HUES6 (cell line): ENCODE data around the gene CACNA2D3.

Experiments used
- H3K27ac ChIP-seq: 2 replicates; pipeline ENCODE4 v1.7.0; 2013; ENCODE audit warnings: low read depth, mild to moderate bottlenecking, low read length, inconsistent platforms
- H3K27me3 ChIP-seq: 2 replicates; pipeline ENCODE4 v1.6.1; 2013; ENCODE audit warnings: low read length; ENCODE audit not compliant: control insufficient read depth, insufficient read depth
- H3K36me3 ChIP-seq: 2 replicates; pipeline ENCODE4 v1.6.1; 2013; ENCODE audit warnings: low read length; ENCODE audit not compliant: control insufficient read depth, insufficient read depth
- H3K4me1 ChIP-seq: 2 replicates; pipeline ENCODE4 v1.6.1; 2013; ENCODE audit warnings: low read length; ENCODE audit not compliant: control insufficient read depth, insufficient read depth
- H3K4me3 ChIP-seq: 2 replicates; pipeline ENCODE4 v1.5.1; 2013; ENCODE audit warnings: low read depth, low read length
- H3K9ac ChIP-seq: one replicate; pipeline ENCODE4 v1.6.1; 2013; ENCODE audit warnings: mild to moderate bottlenecking, low read length
- H3K9me3 ChIP-seq: 2 replicates; pipeline ENCODE4 v1.6.1; 2013; ENCODE audit warnings: low read depth, low read length; ENCODE audit not compliant: control insufficient read depth, insufficient read depth

Gene CACNA2D3

DNA sequence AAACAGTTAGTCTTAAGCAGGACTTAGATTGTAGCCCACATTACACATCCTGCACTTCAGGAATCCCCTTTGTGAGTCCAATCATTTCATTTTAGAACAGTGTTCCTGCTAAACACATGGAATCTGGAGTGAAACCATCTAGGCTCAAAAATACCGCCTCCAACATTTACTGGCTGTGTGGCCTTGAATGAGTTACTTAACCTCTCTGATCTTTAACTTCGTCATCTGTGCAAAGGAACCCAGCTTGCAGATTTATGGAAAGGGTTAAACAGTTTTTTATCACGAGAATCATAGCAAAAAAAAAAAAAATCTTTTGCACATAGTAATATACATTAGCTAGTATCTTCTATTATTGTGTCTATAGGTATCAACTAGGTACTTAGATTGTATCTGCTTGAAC lies 813.5 kb downstream of the CACNA2D3 start:
- Histone ChIP-seq H3K4me1 (peaks cover 21% of the 10 kb centered on the region), H3K27me3 (no peaks in the 10 kb centered on the region), H3K9ac (no peak overlapping the region), H3K36me3 (no peaks in the 10 kb centered on the region), H3K4me3 (no peak overlapping the region), H3K9me3 (no peaks in the 10 kb centered on the region), H3K27ac (no peak overlapping the region)

DNA sequence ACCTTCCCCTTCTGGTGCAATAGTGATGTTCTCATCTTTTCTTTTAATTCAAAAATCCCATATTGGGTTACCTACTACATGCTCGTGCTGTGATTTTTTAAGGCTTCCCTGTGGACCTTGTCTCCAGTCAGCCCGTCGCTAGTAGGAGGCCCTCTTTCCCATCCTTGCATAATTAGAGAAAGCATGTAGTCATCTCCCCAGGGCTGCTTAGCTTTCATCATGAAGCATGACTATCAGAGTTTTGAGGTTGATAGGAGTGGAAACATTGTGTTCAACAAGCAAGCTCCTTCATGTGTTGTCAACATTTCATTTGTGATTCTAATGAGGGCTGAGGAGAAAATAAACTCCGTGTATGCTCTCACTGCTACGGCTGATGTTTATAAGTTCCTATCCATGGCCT lies 814.2 kb downstream of the CACNA2D3 start:
- Histone ChIP-seq H3K9me3 (no peaks in the 10 kb centered on the region), H3K4me1 (peaks cover 16% of the 10 kb centered on the region), H3K27me3 (no peaks in the 10 kb centered on the region), H3K4me3 (no peak overlapping the region), H3K36me3 (no peaks in the 10 kb centered on the region), H3K27ac (no peak overlapping the region), H3K9ac (no peak overlapping the region)

DNA sequence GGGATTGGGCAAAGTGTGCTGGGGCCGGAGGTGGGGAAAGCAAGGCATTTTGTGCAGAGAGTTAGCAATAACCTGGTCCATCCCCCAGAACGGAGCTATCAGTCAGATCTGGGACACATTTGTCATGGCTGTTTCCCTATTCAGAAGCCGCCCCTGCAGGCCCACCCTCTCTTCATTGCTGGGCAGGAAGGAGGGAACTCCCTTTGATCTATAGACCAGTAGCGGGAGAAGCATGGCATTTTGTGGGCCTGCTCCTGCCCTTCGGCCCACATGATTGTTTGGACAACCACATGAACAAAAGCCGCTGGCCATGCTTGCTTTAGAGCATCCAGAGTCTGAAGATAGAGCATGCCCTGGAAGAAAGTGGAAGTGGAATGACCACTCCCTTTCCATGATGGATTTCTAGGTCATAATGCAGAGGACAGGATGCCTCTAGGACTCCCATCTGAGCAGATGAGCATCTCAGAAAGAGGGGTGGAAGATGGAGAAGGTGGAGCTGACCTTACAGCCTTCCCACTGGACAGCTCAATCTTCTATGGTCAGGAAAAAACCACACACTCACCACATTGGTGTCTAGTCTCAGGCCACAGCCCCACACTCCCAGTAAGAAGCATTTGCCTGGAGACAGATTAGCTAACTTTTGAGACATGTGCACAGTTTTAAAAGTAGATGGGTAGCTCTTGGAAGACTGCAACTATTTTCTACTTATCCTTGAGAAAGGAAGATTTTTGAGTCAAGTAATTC lies 817.4 kb downstream of the CACNA2D3 start:
- Histone ChIP-seq H3K36me3 (no peaks in the 10 kb centered on the region), H3K27ac (no peak overlapping the region), H3K4me3 (no peak overlapping the region), H3K4me1 (peaks cover 21% of the 10 kb centered on the region), H3K9me3 (no peaks in the 10 kb centered on the region), H3K9ac (no peak overlapping the region), H3K27me3 (no peaks in the 10 kb centered on the region)

DNA sequence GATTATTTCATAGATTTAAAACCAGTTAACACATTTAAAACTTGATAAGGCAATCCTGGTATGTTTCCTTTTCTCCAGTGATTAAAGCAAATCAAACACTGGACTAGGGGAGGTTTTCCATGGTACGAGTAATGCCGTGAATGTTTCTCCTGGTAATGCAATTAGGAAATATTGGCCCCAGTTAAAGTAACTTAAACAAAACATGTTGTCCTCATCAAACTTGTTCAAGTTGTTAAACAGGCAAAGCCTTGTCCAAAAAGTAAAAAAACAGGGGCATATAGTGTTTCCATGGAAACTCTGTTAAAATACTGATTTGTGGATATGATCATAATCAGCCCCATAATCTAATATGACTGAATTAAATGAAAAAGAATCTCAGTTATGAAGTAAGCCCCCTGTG lies 818.6 kb downstream of the CACNA2D3 start:
- no peaks in the 10 kb centered on the region for H3K9me3 ChIP-seq
- no peaks in the 10 kb centered on the region for H3K27me3 ChIP-seq
- H3K4me1 ChIP-seq, result peaks cover 21% of the 10 kb centered on the region
- no peak overlapping the region for H3K4me3 ChIP-seq
- H3K27ac ChIP-seq, result no peak overlapping the region
- no peak overlapping the region for H3K9ac ChIP-seq
- H3K36me3 ChIP-seq, result no peaks in the 10 kb centered on the region

DNA sequence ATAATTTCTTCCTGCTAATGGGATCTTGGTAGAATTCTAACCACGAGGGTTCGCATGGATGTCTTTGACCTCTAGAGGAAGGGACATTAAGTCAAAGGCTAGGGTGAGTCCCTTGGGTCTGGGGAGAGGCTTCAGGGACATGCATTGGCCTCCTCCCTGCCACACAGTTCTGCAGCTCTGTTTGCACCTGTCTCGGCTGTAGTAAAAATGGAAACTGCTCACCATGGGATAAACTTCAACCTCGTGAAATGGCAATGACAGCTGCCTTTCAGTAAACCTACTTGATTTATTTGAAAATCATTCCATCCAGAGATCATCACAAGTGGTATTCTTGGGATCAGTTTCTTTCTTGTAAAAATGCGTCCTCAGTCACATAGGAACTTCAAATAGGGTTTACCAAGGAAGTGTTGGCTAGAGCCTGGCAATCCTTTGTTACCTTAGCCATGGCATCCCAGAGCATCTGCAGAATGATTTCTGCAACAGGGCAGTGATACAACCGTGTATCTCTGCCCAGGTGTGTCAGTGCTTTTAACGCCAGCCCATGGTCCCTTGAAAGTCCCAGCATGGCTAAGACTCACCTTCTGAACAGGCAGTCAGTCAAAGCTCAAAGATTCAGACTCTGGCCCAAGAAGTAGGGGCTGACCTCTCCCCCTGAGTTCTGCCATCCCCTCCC lies 819.5 kb downstream of the CACNA2D3 start:
- H3K4me3 ChIP-seq, result no peak overlapping the region
- no peak overlapping the region for H3K27ac ChIP-seq
- peaks cover 13% of the 10 kb centered on the region for H3K4me1 ChIP-seq
- no peaks in the 10 kb centered on the region for H3K9me3 ChIP-seq
- H3K36me3 ChIP-seq, result no peaks in the 10 kb centered on the region
- no peaks in the 10 kb centered on the region for H3K27me3 ChIP-seq
- H3K9ac ChIP-seq, result no peak overlapping the region

DNA sequence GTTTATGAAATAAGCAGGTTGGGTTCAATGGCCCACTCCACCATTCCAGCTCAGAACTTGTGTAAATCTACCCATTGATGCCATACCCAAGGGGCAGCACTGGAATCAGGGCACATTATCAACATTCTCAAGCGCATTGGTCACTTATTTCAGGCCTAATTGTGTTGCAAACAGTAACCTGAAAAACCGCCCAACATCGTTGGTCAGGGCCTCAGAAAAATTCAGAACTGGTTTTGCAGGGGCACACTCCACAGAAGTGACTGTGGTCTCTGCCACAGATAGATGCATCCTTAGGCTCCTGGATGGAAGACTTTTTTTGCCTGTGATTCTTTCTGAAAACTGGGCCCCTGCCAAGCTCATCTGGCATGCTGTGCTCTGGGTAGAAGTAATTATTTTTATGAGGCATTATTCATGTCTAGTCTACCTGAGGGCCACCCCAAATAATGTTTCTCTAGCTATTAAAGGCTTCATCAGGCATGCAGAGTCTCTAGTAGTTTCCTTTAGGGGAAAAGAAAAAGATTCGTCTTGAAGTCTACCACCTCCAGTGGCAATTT lies 827.2 kb downstream of the CACNA2D3 start:
- H3K36me3 ChIP-seq, result no peaks in the 10 kb centered on the region
- no peaks in the 10 kb centered on the region for H3K9me3 ChIP-seq
- H3K27me3 ChIP-seq, result no peaks in the 10 kb centered on the region
- peaks cover 19% of the 10 kb centered on the region for H3K4me1 ChIP-seq
- H3K9ac ChIP-seq, result no peak overlapping the region
- no peak overlapping the region for H3K4me3 ChIP-seq
- no peak overlapping the region for H3K27ac ChIP-seq

DNA sequence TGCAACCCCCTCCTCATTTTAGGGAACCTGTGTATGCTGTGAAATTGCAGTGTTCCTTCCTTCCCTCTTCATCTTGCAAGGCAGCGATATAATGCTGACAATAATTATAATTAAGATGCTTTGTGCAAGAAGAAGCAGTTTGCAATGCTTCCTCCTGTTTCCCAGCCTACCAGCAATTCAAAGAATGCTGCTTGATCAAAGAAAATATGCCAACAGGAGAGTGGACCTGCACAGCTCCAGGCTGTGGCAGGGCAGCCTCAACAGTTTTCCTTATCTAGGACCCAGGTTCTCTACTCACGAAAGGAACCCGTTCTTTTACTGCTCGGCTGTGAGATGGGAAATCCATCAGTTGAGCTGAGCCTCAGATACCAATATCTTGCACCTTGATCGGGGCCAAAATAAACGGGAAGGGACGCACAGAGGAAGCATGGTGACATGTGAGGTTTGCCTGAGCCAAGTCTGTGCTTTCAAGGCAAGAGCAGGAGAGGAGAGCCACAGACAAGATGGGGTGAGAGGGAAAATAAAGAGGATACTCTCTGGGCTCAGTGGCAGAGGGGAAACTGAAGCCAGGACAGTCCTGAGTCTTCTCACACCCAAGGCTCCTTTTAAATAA lies 828.1 kb downstream of the CACNA2D3 start:
- Histone ChIP-seq H3K4me1 (peaks cover 27% of the 10 kb centered on the region), H3K9me3 (no peaks in the 10 kb centered on the region), H3K9ac (no peak overlapping the region), H3K4me3 (no peak overlapping the region), H3K27me3 (no peaks in the 10 kb centered on the region), H3K36me3 (no peaks in the 10 kb centered on the region), H3K27ac (no peak overlapping the region)

DNA sequence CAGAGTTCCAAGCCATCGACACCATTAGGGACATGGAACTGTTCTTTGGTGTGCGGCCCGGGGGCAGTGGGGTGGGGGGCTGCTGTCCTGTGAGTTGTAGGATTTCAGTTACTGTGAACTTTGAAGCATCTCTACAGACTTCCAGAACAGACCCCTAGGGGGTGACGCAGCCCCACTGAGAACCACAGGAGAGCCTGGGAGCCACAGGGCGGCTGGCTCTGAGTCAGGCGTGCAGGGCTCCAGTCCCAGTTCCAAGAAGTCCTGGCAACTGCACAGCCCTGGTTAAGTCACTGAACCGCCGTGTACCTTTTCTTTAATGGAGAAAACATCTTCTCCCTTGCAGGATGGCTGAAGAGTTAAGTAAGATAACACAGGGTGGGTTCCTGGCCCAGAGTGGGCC lies 829.1 kb downstream of the CACNA2D3 start:
- H3K4me3 ChIP-seq, result no peak overlapping the region
- peaks cover 37% of the 10 kb centered on the region for H3K4me1 ChIP-seq
- H3K36me3 ChIP-seq, result no peaks in the 10 kb centered on the region
- no peaks in the 10 kb centered on the region for H3K27me3 ChIP-seq
- H3K9ac ChIP-seq, result no peak overlapping the region
- H3K9me3 ChIP-seq, result no peaks in the 10 kb centered on the region
- no peak overlapping the region for H3K27ac ChIP-seq

DNA sequence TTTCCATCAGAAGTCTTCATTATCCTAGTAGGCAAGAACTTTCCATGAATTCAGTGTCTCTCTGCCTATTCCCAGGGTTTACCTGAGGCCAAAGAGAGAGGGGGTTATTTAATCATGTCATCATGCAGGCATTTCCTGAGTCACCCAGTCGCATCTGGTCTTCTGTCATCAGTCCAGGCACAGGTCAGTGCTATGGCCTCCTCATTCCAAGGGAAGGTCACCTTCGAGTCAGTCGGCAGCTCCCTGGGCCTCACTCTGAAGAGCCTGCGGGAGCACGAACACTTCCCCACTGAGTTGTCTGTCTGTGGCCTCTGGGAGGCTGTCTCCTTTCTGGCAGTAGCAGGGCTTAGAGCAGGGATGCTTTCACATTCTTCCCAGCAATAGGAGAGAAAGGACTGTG lies 831.7 kb downstream of the CACNA2D3 start:
- Histone ChIP-seq H3K4me1 (peaks cover 40% of the 10 kb centered on the region), H3K4me3 (peak overlapping the region; percentile 5; the same call in 1 of the 2 replicates), H3K27me3 (no peaks in the 10 kb centered on the region), H3K27ac (peak overlapping the region; percentile 76; the same call in 1 of the 2 replicates), H3K36me3 (no peaks in the 10 kb centered on the region), H3K9ac (peak overlapping the region; percentile 80), H3K9me3 (no peaks in the 10 kb centered on the region)

DNA sequence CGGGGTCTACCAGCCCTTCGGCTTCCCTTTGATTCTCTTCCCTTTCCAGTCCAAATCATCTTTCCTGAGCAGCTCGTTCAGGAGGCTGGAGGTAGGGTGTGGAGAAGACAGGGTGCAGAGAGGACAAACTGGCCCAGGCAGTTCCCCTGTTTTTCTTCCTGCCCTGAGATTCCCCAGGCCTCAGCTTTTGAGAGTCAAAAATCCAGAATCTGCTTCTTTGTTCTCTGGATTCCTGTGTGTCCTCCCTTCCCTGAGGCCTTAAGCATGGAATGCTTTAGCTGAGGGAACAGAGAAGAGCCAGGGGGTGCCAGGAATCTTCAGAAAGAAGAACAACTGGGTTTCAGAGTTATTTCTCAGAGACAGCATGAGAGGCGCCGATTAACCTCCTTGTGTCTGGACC lies 832.2 kb downstream of the CACNA2D3 start:
- peak overlapping the region; percentile 76; the same call in 1 of the 2 replicates for H3K27ac ChIP-seq
- H3K27me3 ChIP-seq, result no peaks in the 10 kb centered on the region
- H3K4me1 ChIP-seq, result peaks cover 40% of the 10 kb centered on the region
- peak overlapping the region; percentile 80 for H3K9ac ChIP-seq
- H3K4me3 ChIP-seq, result peak overlapping the region; percentile 5; the same call in 1 of the 2 replicates
- no peaks in the 10 kb centered on the region for H3K9me3 ChIP-seq
- no peaks in the 10 kb centered on the region for H3K36me3 ChIP-seq

DNA sequence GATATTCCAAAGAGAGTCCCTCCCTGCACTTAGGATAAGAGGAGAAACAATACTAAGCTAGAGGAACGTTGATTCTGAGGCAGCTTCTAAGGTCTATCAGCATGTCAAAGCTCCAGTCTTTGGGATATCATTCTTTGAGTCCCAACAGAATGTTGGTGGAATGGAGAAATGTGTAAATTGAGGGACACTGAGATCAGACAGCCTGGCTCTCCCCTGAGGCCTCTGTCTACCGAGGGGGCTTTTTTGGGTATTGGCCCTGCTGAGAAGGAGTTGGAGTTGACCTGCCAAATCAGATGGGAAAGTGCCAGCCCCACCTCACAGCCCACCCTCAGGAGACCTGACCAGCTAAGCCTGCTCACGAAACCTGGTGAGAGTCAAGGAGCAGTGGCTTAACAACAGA lies 833.1 kb downstream of the CACNA2D3 start:
- Histone ChIP-seq H3K27ac (peak overlapping the region; percentile 76; the same call in 1 of the 2 replicates), H3K4me3 (no peak overlapping the region), H3K27me3 (no peaks in the 10 kb centered on the region), H3K9me3 (no peaks in the 10 kb centered on the region), H3K4me1 (peaks cover 48% of the 10 kb centered on the region), H3K9ac (peak overlapping the region; percentile 80), H3K36me3 (no peaks in the 10 kb centered on the region)
